ENCODE results near the gene IRGC.

DNA sequence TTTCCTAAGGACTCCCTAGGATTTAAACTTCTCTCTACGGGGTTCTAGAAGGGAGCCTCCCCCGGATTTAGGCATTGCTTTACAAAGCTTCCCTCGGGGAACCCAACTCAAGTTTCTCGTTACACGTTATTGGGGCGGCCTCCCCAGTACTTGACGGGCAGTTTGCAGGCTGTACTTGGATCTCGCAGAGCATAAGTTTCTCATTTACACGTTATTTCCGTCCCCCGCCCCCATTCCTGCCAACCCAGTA is 38.3 kb downstream of the IRGC start:
- TF ChIP-seq POLR2A (conservative IDR thresholded peaks at IDR 0.05) = no peak
- TF ChIP-seq, protein P1, sequence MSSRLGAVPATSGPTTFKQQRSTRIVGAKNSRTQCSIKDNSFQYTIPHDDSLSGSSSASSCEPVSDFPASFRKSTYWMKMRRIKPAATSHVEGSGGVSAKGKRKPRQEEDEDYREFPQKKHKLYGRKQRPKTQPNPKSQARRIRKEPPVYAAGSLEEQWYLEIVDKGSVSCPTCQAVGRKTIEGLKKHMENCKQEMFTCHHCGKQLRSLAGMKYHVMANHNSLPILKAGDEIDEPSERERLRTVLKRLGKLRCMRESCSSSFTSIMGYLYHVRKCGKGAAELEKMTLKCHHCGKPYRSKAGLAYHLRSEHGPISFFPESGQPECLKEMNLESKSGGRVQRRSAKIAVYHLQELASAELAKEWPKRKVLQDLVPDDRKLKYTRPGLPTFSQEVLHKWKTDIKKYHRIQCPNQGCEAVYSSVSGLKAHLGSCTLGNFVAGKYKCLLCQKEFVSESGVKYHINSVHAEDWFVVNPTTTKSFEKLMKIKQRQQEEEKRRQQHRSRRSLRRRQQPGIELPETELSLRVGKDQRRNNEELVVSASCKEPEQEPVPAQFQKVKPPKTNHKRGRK (tag; IDR thresholded peaks at IDR 0.05) = no peak
- no peak for TF ChIP-seq ZNF3 (CRISPR knock-in tag; IDR thresholded peaks at IDR 0.05)
- no peak for TF ChIP-seq GABPA (tag; conservative IDR thresholded peaks at IDR 0.05; ENCODE audit: low read depth)

All from K562 (cell line).